Measurements from ENCODE around the gene ALDH8A1. TPM values are rescaled to one million over a fixed set of nuclear protein-coding genes. Genes with fewer than 3 reads are reported as not detected.

Gene ALDH8A1
- total RNA-seq, 1 experiment from 2014 or later = not detected

DNA sequence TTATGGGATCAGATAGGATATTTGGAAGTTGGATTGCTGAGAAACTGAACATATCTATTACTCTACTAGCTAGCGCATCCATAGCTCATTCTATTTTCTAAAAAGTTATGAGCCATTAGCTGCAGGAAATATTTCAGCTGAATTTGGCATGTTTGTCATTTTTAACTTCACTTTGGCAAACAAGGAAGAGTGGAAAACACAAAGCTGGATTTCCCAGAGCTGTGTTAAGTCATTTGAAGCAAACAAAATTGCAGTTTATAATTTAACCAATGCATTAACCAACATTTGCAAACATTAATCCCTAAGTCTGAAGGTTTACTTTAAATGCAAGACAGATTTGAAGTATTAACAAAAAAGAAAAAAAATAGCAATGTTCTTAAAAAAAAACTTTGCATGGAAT is 1.2 kb downstream of the ALDH8A1 start:
- Mint-ChIP-seq H3K27me3 (ENCODE audit: low read depth) (no peaks in the 10 kb centered on the region; the same call in 1 of the 2 replicates), H3K9me3 (no peaks in the 10 kb centered on the region; a peak in 1 of 5 replicates), H3K36me3 (ENCODE audit: insufficient read depth in 1 of 3, low read depth in 3 of 3) (no peaks in the 10 kb centered on the region), H3K27ac (no peak overlapping the region), H3K4me3 (no peak overlapping the region), H3K4me1 (peaks cover 0 to 6% of the 10 kb centered on the region in 2 experiments; a peak in 1 of 4 replicates)
- TF ChIP-seq, protein P1, sequence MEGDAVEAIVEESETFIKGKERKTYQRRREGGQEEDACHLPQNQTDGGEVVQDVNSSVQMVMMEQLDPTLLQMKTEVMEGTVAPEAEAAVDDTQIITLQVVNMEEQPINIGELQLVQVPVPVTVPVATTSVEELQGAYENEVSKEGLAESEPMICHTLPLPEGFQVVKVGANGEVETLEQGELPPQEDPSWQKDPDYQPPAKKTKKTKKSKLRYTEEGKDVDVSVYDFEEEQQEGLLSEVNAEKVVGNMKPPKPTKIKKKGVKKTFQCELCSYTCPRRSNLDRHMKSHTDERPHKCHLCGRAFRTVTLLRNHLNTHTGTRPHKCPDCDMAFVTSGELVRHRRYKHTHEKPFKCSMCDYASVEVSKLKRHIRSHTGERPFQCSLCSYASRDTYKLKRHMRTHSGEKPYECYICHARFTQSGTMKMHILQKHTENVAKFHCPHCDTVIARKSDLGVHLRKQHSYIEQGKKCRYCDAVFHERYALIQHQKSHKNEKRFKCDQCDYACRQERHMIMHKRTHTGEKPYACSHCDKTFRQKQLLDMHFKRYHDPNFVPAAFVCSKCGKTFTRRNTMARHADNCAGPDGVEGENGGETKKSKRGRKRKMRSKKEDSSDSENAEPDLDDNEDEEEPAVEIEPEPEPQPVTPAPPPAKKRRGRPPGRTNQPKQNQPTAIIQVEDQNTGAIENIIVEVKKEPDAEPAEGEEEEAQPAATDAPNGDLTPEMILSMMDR (conservative IDR thresholded peaks at IDR 0.05) = no peak
- Histone ChIP-seq H3K27ac (ENCODE audit: insufficient read length, low read depth, low read length) (no peak overlapping the region), H3K9ac (ENCODE audit: extremely low read depth, insufficient read length, low read length) (no peak overlapping the region), H3K4me2 (ENCODE audit: insufficient read depth, insufficient read length, low read length) (no peak overlapping the region), H3K18ac (ENCODE audit: insufficient read length, low read depth, low read length) (no peak overlapping the region), H4K91ac (ENCODE audit: insufficient read length, low read depth, low read length) (no peak overlapping the region), H4K20me1 (ENCODE audit: control insufficient read depth, insufficient read depth, insufficient read length) (no peaks in the 10 kb centered on the region), H3K79me1 (ENCODE audit: insufficient read depth, low read depth, low read length, poor library complexity, severe bottlenecking) (no peaks in the 10 kb centered on the region), H2AFZ (ENCODE audit: low read length) (no peak overlapping the region), H4K8ac (replicated peaks; ENCODE audit: insufficient read length, low read depth, low read length) (no peak overlapping the region), H3K23ac (ENCODE audit: insufficient read length, low read depth, low read length) (no peak overlapping the region), H3K79me2 (ENCODE audit: insufficient read depth, low read length) (no peaks in the 10 kb centered on the region), H4K5ac (ENCODE audit: insufficient read length, low read depth, low read length) (no peak overlapping the region), H2BK15ac (ENCODE audit: low read depth, low read length) (no peak overlapping the region), H3K56ac (ENCODE audit: insufficient read length, low read depth, low read length) (no peak overlapping the region), H3K9me3 (ENCODE audit: control insufficient read depth, low read depth, low read length) (no peaks in the 10 kb centered on the region), H3K4ac (ENCODE audit: low read depth, low read length) (no peak overlapping the region), H2BK120ac (ENCODE audit: low read depth, low read length, poor library complexity, severe bottlenecking) (no peak overlapping the region), H3K4me1 (ENCODE audit: insufficient read depth, low read length) (no peaks in the 10 kb centered on the region), H3K23me2 (ENCODE audit: insufficient read length, low read depth, low read length, poor library complexity, severe bottlenecking) (no peaks in the 10 kb centered on the region), H2BK12ac (ENCODE audit: insufficient read length, low read depth, low read length) (no peak overlapping the region), H3T11ph (ENCODE audit: low read length) (no peak overlapping the region), H2BK20ac (ENCODE audit: low read depth, low read length, poor library complexity, severe bottlenecking) (no peak overlapping the region), H3K27me3 (ENCODE audit: insufficient read depth, low read length) (no peaks in the 10 kb centered on the region), H2AK5ac (ENCODE audit: insufficient read length, low read length) (no peak overlapping the region), H2BK5ac (ENCODE audit: insufficient read length, low read length) (no peak overlapping the region), H3K14ac (ENCODE audit: insufficient read depth, low read length) (no peak overlapping the region)
- no peak for DNase-seq
- WGBS (ENCODE audit: extremely low coverage, insufficient read length, low lambda C conversion rate) = no CpG with 5 or more reads among the region's 1 CpG
